Eye (tissue), 1 donor: ENCODE results near the gene MACROD2.
"Not testable (repeated sequence)": the region's sequence is repeated elsewhere in the genome, so short reads cannot be mapped to it uniquely, and the experiment has no call there.

Source experiments
- DNase-seq: peaks from one replicate; pipeline ENCODE4 v3.0.0-alpha.2; 2015

The MACROD2 gene

GRCh38 chr20:14418376-14418775 lies 423.1 kb downstream of the MACROD2 start:
- DNase-seq: peak; percentile 62

- no peak for DNase-seq
These were observed 427.6 kb downstream of the MACROD2 start for GRCh38 chr20:14422892-14423291.

DNA sequence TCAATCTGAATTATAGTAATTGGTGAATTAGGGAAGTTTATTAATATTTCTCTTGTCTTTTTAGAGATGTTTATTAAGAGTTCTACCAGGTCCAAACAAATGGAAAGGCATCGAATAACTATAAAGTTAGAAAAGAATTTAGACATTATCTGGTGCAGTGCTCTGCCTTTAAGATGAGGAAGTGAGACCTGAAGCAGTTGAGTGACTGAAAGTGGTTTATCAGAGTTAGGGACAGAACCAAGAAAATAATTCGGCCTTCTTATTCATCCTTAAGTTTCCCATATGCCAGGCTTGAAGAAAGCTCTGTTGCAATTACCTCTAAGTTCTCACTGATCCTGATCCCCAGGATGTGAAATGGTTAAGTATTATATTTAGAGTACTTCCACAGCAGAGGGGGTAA lies 436.3 kb downstream of the MACROD2 start:
- no peak for DNase-seq

- DNase-seq: no peak
These were observed 436.8 kb downstream of the MACROD2 start for GRCh38 chr20:14432085-14432484.

DNA sequence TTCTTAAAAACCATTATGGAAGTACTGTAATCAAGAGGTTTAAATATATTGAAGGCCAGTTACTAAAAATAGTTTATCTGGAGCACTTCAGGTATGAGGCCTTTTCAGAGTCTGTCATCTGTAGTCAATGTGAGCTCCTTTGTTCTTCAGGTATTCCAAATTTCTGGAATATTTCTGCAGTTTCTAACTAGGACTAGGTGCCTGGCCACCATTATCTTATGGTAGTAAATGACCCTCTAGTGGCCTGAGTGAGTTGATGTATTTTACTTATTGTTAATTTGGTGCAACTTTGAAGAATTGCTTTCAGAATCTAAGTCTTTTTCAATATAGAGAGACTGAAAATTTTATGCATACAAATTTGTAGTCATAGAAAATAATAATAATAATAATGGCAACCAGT lies 437.3 kb downstream of the MACROD2 start:
- DNase-seq: no peak

GRCh38 chr20:14434384-14435136 lies 439.2 kb downstream of the MACROD2 start:
- no peak for DNase-seq

GRCh38 chr20:14441201-14441600 lies 445.9 kb downstream of the MACROD2 start:
- DNase-seq: no peak

GRCh38 chr20:14444106-14444505 lies 448.8 kb downstream of the MACROD2 start:
- DNase-seq: no peak

DNA sequence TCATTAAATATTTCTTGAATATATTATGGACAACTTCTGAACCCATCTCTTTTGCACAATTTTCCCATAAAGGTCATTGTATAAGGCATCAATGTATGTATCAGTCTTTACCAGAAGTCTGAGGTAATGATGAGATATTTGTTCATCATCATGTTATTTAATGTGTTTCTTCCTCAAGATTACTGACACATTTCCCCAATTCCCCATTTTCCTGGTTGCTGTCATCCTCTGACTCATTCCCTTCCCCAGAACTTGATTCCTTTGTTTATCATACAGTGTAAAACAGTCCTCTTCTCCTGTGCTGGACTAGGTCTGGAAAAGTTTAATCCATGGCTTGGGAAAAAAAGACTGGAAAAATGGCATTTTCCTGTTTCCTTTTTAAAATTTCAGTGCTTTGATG lies 450.0 kb downstream of the MACROD2 start:
- DNase-seq: no peak

DNA sequence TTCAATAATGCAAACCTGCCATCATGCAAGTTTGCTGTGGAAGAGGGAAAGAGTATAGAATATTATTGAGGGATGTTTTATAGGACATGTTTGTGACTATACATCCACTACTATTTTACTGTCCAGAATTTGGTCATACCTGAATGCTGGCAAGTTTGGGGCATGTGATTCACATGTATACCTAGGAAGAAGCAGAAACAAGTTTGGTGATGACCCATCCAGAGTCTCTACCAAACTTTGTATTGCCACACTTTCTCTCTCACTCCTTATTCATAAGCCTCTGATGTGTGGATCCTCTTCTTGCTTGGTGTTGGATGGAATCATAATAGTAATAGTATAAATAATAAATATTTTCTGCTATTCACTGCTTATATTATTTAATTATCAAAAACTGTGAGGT lies 450.6 kb downstream of the MACROD2 start:
- no peak for DNase-seq

DNA sequence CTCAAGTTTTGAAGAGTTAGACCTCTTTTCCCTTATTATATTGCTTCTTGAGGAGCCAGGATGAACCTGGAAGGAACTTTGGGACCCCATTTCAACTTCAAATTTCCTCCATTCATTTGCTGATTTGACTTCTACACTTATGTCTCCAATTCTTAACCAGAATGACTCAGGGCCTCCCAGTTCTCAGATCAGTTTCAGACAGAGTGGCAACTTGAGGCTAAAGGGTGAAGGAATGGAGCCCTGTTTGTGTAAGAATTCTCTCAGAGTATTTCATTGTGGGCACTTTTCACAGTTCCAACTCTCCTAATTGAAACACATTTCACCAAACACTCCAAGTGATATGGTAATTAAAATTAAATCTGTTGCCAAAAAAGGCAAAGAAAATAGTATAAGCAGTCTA lies 451.1 kb downstream of the MACROD2 start:
- DNase-seq: no peak

- no peak for DNase-seq
These were observed 454.0 kb downstream of the MACROD2 start for GRCh38 chr20:14449323-14449722.

GRCh38 chr20:14450256-14450655 lies 454.9 kb downstream of the MACROD2 start:
- DNase-seq: no peak

- DNase-seq: peak; percentile 20
These were observed 456.1 kb downstream of the MACROD2 start for GRCh38 chr20:14451458-14451857.

GRCh38 chr20:14453259-14453658 lies 457.9 kb downstream of the MACROD2 start:
- DNase-seq: no peak

DNA sequence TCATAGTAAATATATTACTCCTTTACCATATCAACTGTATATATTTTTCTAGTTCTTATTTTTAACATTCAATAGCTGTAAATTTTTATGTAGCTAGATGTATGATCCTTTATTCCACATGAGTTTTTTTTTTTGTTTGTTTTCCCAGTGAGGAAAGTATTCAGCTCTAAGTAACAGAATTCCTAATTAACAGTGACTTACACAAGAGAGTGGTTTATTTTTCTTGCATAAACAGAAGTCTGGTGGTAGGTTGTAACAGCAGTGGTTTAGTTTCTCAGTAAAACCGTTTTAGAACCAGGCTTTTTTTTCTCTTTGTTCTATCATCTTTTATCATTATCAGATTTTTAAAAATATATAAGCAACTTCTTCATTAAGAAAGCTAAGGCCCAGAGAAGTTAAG lies 459.0 kb downstream of the MACROD2 start:
- no peak for DNase-seq

GRCh38 chr20:14467104-14467827 lies 471.9 kb downstream of the MACROD2 start:
- not testable (repeated sequence) for DNase-seq

GRCh38 chr20:14470231-14470899 lies 475.0 kb downstream of the MACROD2 start:
- DNase-seq: peak; percentile 51

GRCh38 chr20:14470977-14471661 lies 475.8 kb downstream of the MACROD2 start:
- DNase-seq: peak; percentile 25

DNA sequence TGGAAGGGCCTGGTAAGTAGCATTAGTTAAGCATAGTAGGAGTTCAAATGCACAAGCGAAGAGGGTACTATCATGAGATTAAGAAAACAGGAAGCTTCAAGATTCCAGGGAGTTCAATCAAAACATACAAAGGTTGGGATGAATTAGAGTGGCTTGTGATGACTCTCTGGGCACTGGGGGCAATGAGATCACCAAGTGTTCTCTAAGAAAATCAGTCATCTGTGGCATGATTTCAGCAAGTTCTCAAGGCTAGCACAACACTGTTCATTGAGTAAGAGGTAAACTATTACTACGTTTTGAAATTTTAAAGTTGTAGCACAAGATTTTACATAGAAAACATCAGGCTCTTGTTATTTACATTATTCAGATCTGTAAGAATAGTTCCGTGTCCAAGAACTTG lies 481.8 kb downstream of the MACROD2 start:
- no peak for DNase-seq

DNA sequence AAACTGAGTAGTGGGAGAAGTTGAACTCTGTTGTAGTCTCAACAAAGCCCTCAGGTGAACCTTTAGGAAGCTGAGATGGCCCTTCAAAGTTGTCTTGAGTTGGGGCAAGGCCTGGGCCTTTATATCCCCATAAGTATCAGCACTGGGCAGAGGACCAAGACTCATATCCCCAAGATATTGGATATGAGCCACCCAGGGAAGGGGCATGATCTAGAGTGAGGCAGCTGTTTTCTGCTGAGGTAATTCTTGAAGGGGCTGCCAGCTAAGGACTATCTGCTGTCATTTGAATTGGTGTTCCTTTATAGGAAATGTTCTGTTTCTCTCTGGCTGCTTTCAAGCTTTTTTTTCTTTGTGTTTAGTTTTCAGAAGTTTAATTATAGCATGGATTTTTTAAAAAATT lies 482.8 kb downstream of the MACROD2 start:
- DNase-seq: no peak

DNA sequence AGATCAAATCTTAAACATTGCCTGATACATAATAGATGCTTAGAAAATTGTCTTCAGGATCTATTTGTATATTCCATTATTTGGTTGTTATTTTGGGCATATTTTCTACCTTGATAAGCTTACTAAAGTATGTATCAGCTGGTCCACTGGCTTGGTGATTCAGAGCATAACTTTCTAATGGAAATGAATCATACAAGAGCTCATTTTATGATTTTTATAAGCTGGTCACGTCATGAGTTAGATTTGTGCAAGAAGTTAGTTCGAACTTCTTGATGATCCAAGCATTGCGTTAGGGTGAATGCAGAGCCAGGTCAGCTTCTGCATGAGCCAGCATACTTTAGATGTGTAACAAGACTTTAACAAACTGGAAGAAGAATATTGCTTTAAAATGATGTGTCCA lies 486.5 kb downstream of the MACROD2 start:
- DNase-seq: no peak

DNA sequence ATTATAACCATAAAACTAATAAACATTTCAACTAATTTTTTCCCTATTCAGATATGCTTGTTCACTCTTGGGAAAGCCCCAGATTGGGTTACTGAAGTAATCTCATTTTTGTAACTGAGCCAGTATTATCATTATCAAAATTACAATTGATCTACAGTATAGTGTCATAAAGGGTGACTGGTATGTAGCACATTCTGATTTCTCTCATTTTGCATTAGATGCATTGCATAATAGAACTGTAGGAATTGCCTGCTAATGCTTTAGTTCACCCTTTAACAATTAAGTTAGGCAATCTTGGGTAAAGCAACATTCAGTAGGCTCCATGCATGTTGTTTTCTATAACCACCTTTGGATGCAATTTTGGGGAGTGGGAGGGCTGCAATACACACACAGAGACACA lies 492.9 kb downstream of the MACROD2 start:
- DNase-seq: no peak
